Measurements from ENCODE around the gene ZNF521.

The ZNF521 gene

GRCh38 chr18:25349926-25350487, 2.0 kb downstream of the ZNF521 start:
- Histone ChIP-seq H4K8ac (ENCODE audit: low read depth, low read length) (no peak overlapping the region), H2AK5ac (ENCODE audit: low read depth, low read length) (peak overlapping the region; percentile 81), H3K4ac (ENCODE audit: low read length) (peak overlapping the region; percentile 98), H3K27me3 (ENCODE audit: control insufficient read depth in 3 of 3, insufficient read depth in 3 of 3, low read depth in 1 of 3, low read length in 3 of 3) (no peaks in the 10 kb centered on the region), H2BK12ac (ENCODE audit: low read length) (no peak overlapping the region), H3K14ac (ENCODE audit: low read length) (peak overlapping the region; percentile 31), H2AFZ (ENCODE audit: low read length) (peak overlapping the region; percentile 57), H2BK5ac (ENCODE audit: low read length) (peak overlapping the region; percentile 99), H3K9me3 (replicated peaks in 1 of 2; ENCODE audit: control insufficient read depth in 2 of 2, insufficient read depth in 1 of 2, low read depth in 1 of 2, low read length in 2 of 2) (no peaks in the 10 kb centered on the region), H3K4me3 (ENCODE audit: low read length in 2 of 2) (peak overlapping the region; percentile 76 to 100), H4K91ac (ENCODE audit: low read depth, low read length, poor library complexity) (no peak overlapping the region), H2BK120ac (ENCODE audit: low read depth, low read length) (peak overlapping the region; percentile 95), H3K18ac (ENCODE audit: low read length) (peak overlapping the region; percentile 95), H3K4me1 (ENCODE audit: control insufficient read depth in 2 of 2, insufficient read depth in 1 of 2, low read depth in 1 of 2, low read length in 2 of 2) (peaks cover 4 to 38% of the 10 kb centered on the region in 2 donors), H3K36me3 (replicated peaks in 1 of 2; ENCODE audit: control insufficient read depth in 2 of 2, insufficient read depth in 2 of 2, low read length in 2 of 2) (no peaks in the 10 kb centered on the region), H2BK15ac (ENCODE audit: low read length) (no peak overlapping the region), H3K9ac (ENCODE audit: low read depth, low read length, poor library complexity) (peak overlapping the region; percentile 94), H3K4me2 (ENCODE audit: insufficient read depth, low read length, poor library complexity, severe bottlenecking) (peak overlapping the region; percentile 52), H3K23ac (ENCODE audit: low read depth, low read length, poor library complexity) (peak overlapping the region; percentile 90), H3K79me1 (ENCODE audit: low read depth, low read length) (peaks cover 2% of the 10 kb centered on the region), H3K27ac (replicated peaks; ENCODE audit: low read length) (peak overlapping the region; percentile 97)
- DNase-seq (ENCODE audit: low spot score), result peak; percentile 41
- no CpG with 5 or more reads among the region's 64 CpGs for WGBS, 2 donors (ENCODE audit: extremely low coverage in 2 of 2, insufficient read length in 2 of 2, insufficient replicate concordance in 1 of 2)

GRCh38 chr18:25349131-25349925, 2.6 kb downstream of the ZNF521 start:
- H2BK5ac ChIP-seq (ENCODE audit: low read length), result peak overlapping the region; percentile 99
- H3K4ac ChIP-seq (ENCODE audit: low read length), result peak overlapping the region; percentile 98
- H3K23ac ChIP-seq (ENCODE audit: low read depth, low read length, poor library complexity), result peak overlapping the region; percentile 90
- peak overlapping the region; percentile 78 for H3K9ac ChIP-seq (ENCODE audit: low read depth, low read length, poor library complexity)
- H2AK5ac ChIP-seq (ENCODE audit: low read depth, low read length), result no peak overlapping the region
- no CpG with 5 or more reads among the region's 78 CpGs for WGBS, 2 donors (ENCODE audit: extremely low coverage in 2 of 2, insufficient read length in 2 of 2, insufficient replicate concordance in 1 of 2)
- no peak overlapping the region for H4K8ac ChIP-seq (ENCODE audit: low read depth, low read length)
- peak; percentile 63 for DNase-seq (ENCODE audit: low spot score)
- no peaks in the 10 kb centered on the region for H3K36me3 ChIP-seq (replicated peaks in 1 of 2; ENCODE audit: control insufficient read depth in 2 of 2, insufficient read depth in 2 of 2, low read length in 2 of 2)
- no peaks in the 10 kb centered on the region for H3K9me3 ChIP-seq (replicated peaks in 1 of 2; ENCODE audit: control insufficient read depth in 2 of 2, insufficient read depth in 1 of 2, low read depth in 1 of 2, low read length in 2 of 2)
- H2BK120ac ChIP-seq (ENCODE audit: low read depth, low read length), result peak overlapping the region; percentile 95
- H2AFZ ChIP-seq (ENCODE audit: low read length), result peak overlapping the region; percentile 70
- H4K91ac ChIP-seq (ENCODE audit: low read depth, low read length, poor library complexity), result no peak overlapping the region
- no peak overlapping the region for H2BK12ac ChIP-seq (ENCODE audit: low read length)
- H3K27ac ChIP-seq (replicated peaks; ENCODE audit: low read length), result peak overlapping the region; percentile 97
- peak overlapping the region; percentile 76 to 100 for H3K4me3 ChIP-seq (ENCODE audit: low read length in 2 of 2)
- peak overlapping the region; percentile 31 for H3K14ac ChIP-seq (ENCODE audit: low read length)
- H3K4me2 ChIP-seq (ENCODE audit: insufficient read depth, low read length, poor library complexity, severe bottlenecking), result peak overlapping the region; percentile 52
- no peak overlapping the region for H2BK15ac ChIP-seq (ENCODE audit: low read length)
- H3K79me1 ChIP-seq (ENCODE audit: low read depth, low read length), result peaks cover 2% of the 10 kb centered on the region
- peak overlapping the region; percentile 95 for H3K18ac ChIP-seq (ENCODE audit: low read length)
- H3K27me3 ChIP-seq (ENCODE audit: control insufficient read depth in 3 of 3, insufficient read depth in 3 of 3, low read depth in 1 of 3, low read length in 3 of 3), result no peaks in the 10 kb centered on the region
- H3K4me1 ChIP-seq (ENCODE audit: control insufficient read depth in 2 of 2, insufficient read depth in 1 of 2, low read depth in 1 of 2, low read length in 2 of 2), result peaks cover 4 to 43% of the 10 kb centered on the region in 2 donors

- Histone ChIP-seq H3K9ac (ENCODE audit: low read depth, low read length, poor library complexity) (no peak overlapping the region), H2AK5ac (ENCODE audit: low read depth, low read length) (no peak overlapping the region), H3K23ac (ENCODE audit: low read depth, low read length, poor library complexity) (no peak overlapping the region), H3K4me3 (ENCODE audit: low read length in 2 of 2) (peak overlapping the region; percentile 76 to 100), H3K4me1 (ENCODE audit: control insufficient read depth in 2 of 2, insufficient read depth in 1 of 2, low read depth in 1 of 2, low read length in 2 of 2) (peaks cover 4 to 43% of the 10 kb centered on the region in 2 donors), H3K18ac (ENCODE audit: low read length) (no peak overlapping the region), H2BK12ac (ENCODE audit: low read length) (no peak overlapping the region), H2BK15ac (ENCODE audit: low read length) (no peak overlapping the region), H3K36me3 (replicated peaks in 1 of 2; ENCODE audit: control insufficient read depth in 2 of 2, insufficient read depth in 2 of 2, low read length in 2 of 2) (no peaks in the 10 kb centered on the region), H3K27ac (replicated peaks; ENCODE audit: low read length) (peak overlapping the region; percentile 97), H4K91ac (ENCODE audit: low read depth, low read length, poor library complexity) (no peak overlapping the region), H3K4ac (ENCODE audit: low read length) (no peak overlapping the region), H3K27me3 (ENCODE audit: control insufficient read depth in 3 of 3, insufficient read depth in 3 of 3, low read depth in 1 of 3, low read length in 3 of 3) (no peaks in the 10 kb centered on the region), H3K9me3 (replicated peaks in 1 of 2; ENCODE audit: control insufficient read depth in 2 of 2, insufficient read depth in 1 of 2, low read depth in 1 of 2, low read length in 2 of 2) (no peaks in the 10 kb centered on the region), H2AFZ (ENCODE audit: low read length) (no peak overlapping the region), H2BK5ac (ENCODE audit: low read length) (peak overlapping the region; percentile 99), H3K14ac (ENCODE audit: low read length) (no peak overlapping the region), H4K8ac (ENCODE audit: low read depth, low read length) (no peak overlapping the region), H3K79me1 (ENCODE audit: low read depth, low read length) (peaks cover 2% of the 10 kb centered on the region), H3K4me2 (ENCODE audit: insufficient read depth, low read length, poor library complexity, severe bottlenecking) (peak overlapping the region; percentile 52), H2BK120ac (ENCODE audit: low read depth, low read length) (no peak overlapping the region)
- no CpG with 5 or more reads among the region's 17 CpGs for WGBS, 2 donors (ENCODE audit: extremely low coverage in 2 of 2, insufficient read length in 2 of 2, insufficient replicate concordance in 1 of 2)
- DNase-seq (ENCODE audit: low spot score), result no peak
Observed at GRCh38 chr18:25348386-25349130, 3.4 kb downstream of the ZNF521 start.

- no peak overlapping the region for H3K27ac ChIP-seq (replicated peaks; ENCODE audit: low read length)
- H2BK12ac ChIP-seq (ENCODE audit: low read length), result no peak overlapping the region
- H2AFZ ChIP-seq (ENCODE audit: low read length), result no peak overlapping the region
- no CpG with 5 or more reads among the region's 1 CpG for WGBS, 2 donors (ENCODE audit: extremely low coverage in 2 of 2, insufficient read length in 2 of 2, insufficient replicate concordance in 1 of 2)
- H3K27me3 ChIP-seq (ENCODE audit: control insufficient read depth in 3 of 3, insufficient read depth in 3 of 3, low read depth in 1 of 3, low read length in 3 of 3), result no peaks in the 10 kb centered on the region
- H2BK5ac ChIP-seq (ENCODE audit: low read length), result no peak overlapping the region
- H4K91ac ChIP-seq (ENCODE audit: low read depth, low read length, poor library complexity), result no peak overlapping the region
- no peak overlapping the region for H3K23ac ChIP-seq (ENCODE audit: low read depth, low read length, poor library complexity)
- peaks cover 2 to 11% of the 10 kb centered on the region in 2 donors for H3K36me3 ChIP-seq (replicated peaks in 1 of 2; ENCODE audit: control insufficient read depth in 2 of 2, insufficient read depth in 2 of 2, low read length in 2 of 2)
- H4K8ac ChIP-seq (ENCODE audit: low read depth, low read length), result no peak overlapping the region
- DNase-seq (ENCODE audit: low spot score), result no peak
- no peak overlapping the region for H3K18ac ChIP-seq (ENCODE audit: low read length)
- H3K4me3 ChIP-seq (ENCODE audit: low read length in 2 of 2), result no peak overlapping the region
- no peak overlapping the region for H3K4me2 ChIP-seq (ENCODE audit: insufficient read depth, low read length, poor library complexity, severe bottlenecking)
- no peak overlapping the region for H2AK5ac ChIP-seq (ENCODE audit: low read depth, low read length)
- no peak overlapping the region for H2BK120ac ChIP-seq (ENCODE audit: low read depth, low read length)
- H3K4me1 ChIP-seq (ENCODE audit: control insufficient read depth in 2 of 2, insufficient read depth in 1 of 2, low read depth in 1 of 2, low read length in 2 of 2), result peaks cover 4 to 39% of the 10 kb centered on the region in 2 donors
- no peak overlapping the region for H3K14ac ChIP-seq (ENCODE audit: low read length)
- peaks cover 0 to 12% of the 10 kb centered on the region in 2 donors for H3K9me3 ChIP-seq (replicated peaks in 1 of 2; ENCODE audit: control insufficient read depth in 2 of 2, insufficient read depth in 1 of 2, low read depth in 1 of 2, low read length in 2 of 2)
- H3K9ac ChIP-seq (ENCODE audit: low read depth, low read length, poor library complexity), result no peak overlapping the region
- H3K4ac ChIP-seq (ENCODE audit: low read length), result no peak overlapping the region
- no peak overlapping the region for H2BK15ac ChIP-seq (ENCODE audit: low read length)
- H3K79me1 ChIP-seq (ENCODE audit: low read depth, low read length), result peaks cover 2% of the 10 kb centered on the region
Observed at GRCh38 chr18:25346561-25346960, 5.4 kb downstream of the ZNF521 start.
